ENCODE data around the gene TNFRSF4.

DNA sequence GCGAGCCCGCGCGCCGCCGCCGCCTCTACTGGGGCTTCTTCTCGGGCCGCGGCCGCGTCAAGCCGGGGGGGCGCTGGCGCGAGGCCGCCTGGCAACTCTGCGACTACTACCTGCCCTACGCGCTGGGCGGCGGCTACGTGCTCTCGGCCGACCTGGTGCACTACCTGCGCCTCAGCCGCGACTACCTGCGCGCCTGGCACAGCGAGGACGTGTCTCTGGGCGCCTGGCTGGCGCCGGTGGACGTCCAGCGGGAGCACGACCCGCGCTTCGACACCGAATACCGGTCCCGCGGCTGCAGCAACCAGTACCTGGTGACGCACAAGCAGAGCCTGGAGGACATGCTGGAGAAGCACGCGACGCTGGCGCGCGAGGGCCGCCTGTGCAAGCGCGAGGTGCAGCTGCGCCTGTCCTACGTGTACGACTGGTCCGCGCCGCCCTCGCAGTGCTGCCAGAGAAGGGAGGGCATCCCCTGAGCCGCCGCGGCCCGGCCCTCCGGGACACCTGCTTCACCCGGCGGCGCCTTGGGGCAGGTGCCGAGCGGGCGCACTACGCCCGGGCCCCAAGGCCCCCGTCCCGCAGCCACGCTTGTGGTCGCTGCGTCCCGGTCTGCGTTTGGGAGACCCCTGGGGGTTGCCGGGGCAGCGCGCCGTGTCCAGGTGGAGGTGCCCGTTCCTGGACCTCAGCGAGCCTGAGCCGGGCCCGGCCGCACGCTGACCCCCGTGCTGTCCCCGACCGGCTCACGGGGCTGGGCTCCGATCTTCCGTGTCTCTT, 19.0 kb upstream of the TNFRSF4 start:
- TF ChIP-seq POLR2A (IDR thresholded peaks at IDR 0.05) (no peak), EP300 (IDR thresholded peaks at IDR 0.05) (no peak)

All from upper lobe of left lung (tissue), 4 donors.